NCI-H2196 (cell line): ENCODE data around the gene RPTN.
A peak's percentile ranks its signal among the peaks of the same experiment; 100 is the strongest.

ENCODE experiments used
- DNase-seq: peaks from one replicate; lab custom pipeline; 2025; ENCODE audit not compliant: unreplicated experiment; lab: John Stamatoyannopoulos, UW

RPTN gene

GRCh38 chr1:152159144-152159543, at the start of gene RPTN:
RPTN (minus strand) TSS chr1:152159228; CDS start chr1:152157889, 1,339 bp downstream.
- DNase-seq, result no peak

- no peak for DNase-seq
These were observed 40.0 kb upstream of the RPTN start for GRCh38 chr1:152198982-152199381.

GRCh38 chr1:152197361-152197941, 38.4 kb upstream of the RPTN start:
- no peak for DNase-seq

- no peak for DNase-seq
These were observed 32.7 kb upstream of the RPTN start for GRCh38 chr1:152191711-152192110.

- DNase-seq, result no peak
These were observed 32.2 kb upstream of the RPTN start for GRCh38 chr1:152191260-152191659.

GRCh38 chr1:152190589-152190988, 31.6 kb upstream of the RPTN start:
- no peak for DNase-seq

GRCh38 chr1:152189657-152190442, 30.8 kb upstream of the RPTN start:
- peak; percentile 11 for DNase-seq

- peak; percentile 3 for DNase-seq
These were observed 29.9 kb upstream of the RPTN start for GRCh38 chr1:152188673-152189591.

GRCh38 chr1:152186556-152187285, 27.7 kb upstream of the RPTN start:
- DNase-seq, result no peak

GRCh38 chr1:152185544-152186391, 26.7 kb upstream of the RPTN start:
- no peak for DNase-seq

- no peak for DNase-seq
These were observed 23.9 kb upstream of the RPTN start for GRCh38 chr1:152182944-152183361.

GRCh38 chr1:152182431-152182830, 23.4 kb upstream of the RPTN start:
- no peak for DNase-seq

- DNase-seq, result no peak
These were observed 20.5 kb upstream of the RPTN start for GRCh38 chr1:152179566-152179965.

- no peak for DNase-seq
These were observed 11.4 kb upstream of the RPTN start for GRCh38 chr1:152170287-152170905.

GRCh38 chr1:152169366-152170025, 10.5 kb upstream of the RPTN start:
- DNase-seq, result no peak

- no peak for DNase-seq
These were observed 9.5 kb upstream of the RPTN start for GRCh38 chr1:152168535-152168868.

GRCh38 chr1:152167835-152168534, 9.0 kb upstream of the RPTN start:
- DNase-seq, result no peak

GRCh38 chr1:152166966-152167365, 7.9 kb upstream of the RPTN start:
- DNase-seq, result no peak
